Measurements from ENCODE around the gene SCFD2.

DNA sequence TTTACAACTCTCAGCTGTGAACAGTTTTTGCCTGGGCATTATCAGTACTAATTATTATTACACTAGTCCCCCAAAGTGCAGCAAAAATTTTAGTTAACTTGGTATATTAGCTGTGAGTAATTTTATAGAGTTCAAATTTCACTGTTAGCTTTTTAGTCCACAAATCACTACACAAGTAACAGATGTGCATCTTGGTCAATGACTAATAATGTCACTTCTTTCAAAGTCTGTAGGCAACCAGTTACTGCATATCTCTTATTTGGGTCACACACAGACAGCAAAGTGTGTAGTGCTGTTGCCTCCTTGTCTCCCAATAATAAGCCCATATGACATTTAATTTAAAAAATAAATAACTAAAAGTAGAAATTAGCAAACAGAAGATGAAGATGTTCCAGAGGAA, 159.9 kb downstream of the SCFD2 start:
- TF ChIP-seq YY1 (IDR thresholded peaks at IDR 0.05; ENCODE audit: insufficient read depth, insufficient read length): no peak
- TF ChIP-seq ZNF274 (IDR thresholded peaks at IDR 0.05; ENCODE audit: low read depth, low read length): no peak
